Subcutaneous abdominal adipose tissue (tissue), 5 donors: Measurements from ENCODE around the gene BTBD17.
A peak's percentile ranks its signal among the peaks of the same experiment; 100 is the strongest.

Experiments
- H3K27ac ChIP-seq: one replicate; pipeline ENCODE4 v1.7.0; 2013; ENCODE audit warnings: low read depth, mild to moderate bottlenecking, inconsistent platforms, low read length, moderate library complexity
- H3K27me3 ChIP-seq, 5 donors: one replicate each; pipeline ENCODE4 v1.7.0; 2013; ENCODE audit warnings: low read length in 5 of 5, inconsistent platforms in 1 of 5; ENCODE audit not compliant: control insufficient read depth in 5 of 5, insufficient read depth in 4 of 5
- H3K36me3 ChIP-seq, 5 donors: one replicate each; pipeline ENCODE4 v1.7.0; 2013; ENCODE audit warnings: low read length in 5 of 5; ENCODE audit not compliant: control insufficient read depth in 5 of 5, insufficient read depth in 5 of 5
- H3K4me1 ChIP-seq, 5 donors: one replicate each; pipeline ENCODE4 v1.7.0; 2013; ENCODE audit warnings: low read length in 5 of 5, mild to moderate bottlenecking in 3 of 5, moderate library complexity in 1 of 5; ENCODE audit not compliant: control insufficient read depth in 5 of 5, insufficient read depth in 5 of 5
- H3K4me3 ChIP-seq, 5 donors: one replicate each; pipeline ENCODE4 v1.7.0; 2013; ENCODE audit warnings: low read length in 5 of 5, low read depth in 1 of 5
- H3K9ac ChIP-seq, 5 donors: one replicate each; pipeline ENCODE4 v1.7.0; 2013; ENCODE audit warnings: low read length in 5 of 5, mild to moderate bottlenecking in 4 of 5, moderate library complexity in 3 of 5
- H3K9me3 ChIP-seq, 5 donors: one replicate each; pipeline ENCODE4 v1.7.0; 2013; ENCODE audit warnings: low read length in 5 of 5; ENCODE audit not compliant: control insufficient read depth in 5 of 5
- donor health status: healthy.
- donor health status: healthy.
- donor health status: healthy.
- donor health status: healthy.
- donor health status: healthy.

BTBD17 gene

GRCh38 chr17:74360899-74361229, 804 bp downstream of the BTBD17 start:
- Histone ChIP-seq H3K27me3 (peaks cover 51 to 67% (median 62%) of the 10 kb centered on the region in 5 donors), H3K4me3 (no peak overlapping the region), H3K9ac (no peak overlapping the region), H3K4me1 (peaks cover 0 to 13% (median 12%) of the 10 kb centered on the region in 5 donors), H3K9me3 (no peaks in the 10 kb centered on the region), H3K27ac (no peak overlapping the region), H3K36me3 (no peaks in the 10 kb centered on the region)

DNA sequence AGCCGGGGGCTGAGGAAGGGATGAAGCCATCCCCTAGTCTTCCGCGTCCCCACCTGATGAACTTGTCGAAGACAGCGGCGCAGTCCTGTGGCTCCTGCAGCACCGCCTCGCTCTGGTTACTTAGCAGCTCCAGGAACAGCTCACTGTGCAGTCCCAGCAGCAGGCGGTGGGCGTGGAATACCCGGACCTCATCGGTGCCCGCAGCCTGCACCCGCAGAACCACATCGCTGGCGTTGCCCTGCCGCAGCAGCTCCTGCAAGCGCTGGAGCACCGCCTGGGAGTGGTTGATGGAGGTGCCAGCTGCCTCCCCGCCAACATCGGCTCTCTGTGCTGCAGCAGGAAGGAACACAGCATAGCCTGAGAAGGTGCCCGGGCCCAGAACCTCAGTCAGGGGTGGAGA, 1.8 kb downstream of the BTBD17 start:
- Histone ChIP-seq H3K4me3 (no peak overlapping the region), H3K36me3 (no peaks in the 10 kb centered on the region), H3K4me1 (peaks cover 0 to 13% (median 12%) of the 10 kb centered on the region in 5 donors), H3K27me3 (peaks cover 55 to 77% (median 66%) of the 10 kb centered on the region in 5 donors), H3K9ac (no peak overlapping the region), H3K9me3 (no peaks in the 10 kb centered on the region), H3K27ac (no peak overlapping the region)

DNA sequence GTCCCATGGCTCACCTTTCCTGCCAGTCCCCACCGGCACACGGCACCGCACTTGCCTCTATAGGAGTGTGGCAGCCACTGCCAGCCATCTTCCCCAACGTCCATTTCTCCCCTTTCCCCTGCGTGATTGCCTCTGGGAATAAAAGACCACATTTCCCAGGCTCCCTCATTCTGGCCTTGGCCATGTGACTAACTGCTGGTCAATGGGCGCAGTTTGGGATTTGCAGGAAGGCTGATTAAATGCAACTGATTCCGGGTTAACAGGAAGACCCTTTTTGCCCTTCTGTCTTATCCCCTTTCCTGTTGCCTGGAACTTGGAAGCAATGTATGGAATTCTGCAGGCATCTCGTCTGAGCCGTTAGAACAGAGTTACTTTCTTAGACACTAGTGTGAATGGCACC, 3.0 kb downstream of the BTBD17 start:
- H3K9me3 ChIP-seq, result no peaks in the 10 kb centered on the region
- H3K36me3 ChIP-seq, result no peaks in the 10 kb centered on the region
- no peak overlapping the region for H3K9ac ChIP-seq
- H3K27me3 ChIP-seq, result peaks cover 67 to 89% (median 77%) of the 10 kb centered on the region in 5 donors
- H3K4me3 ChIP-seq, result no peak overlapping the region
- H3K4me1 ChIP-seq, result peaks cover 0 to 13% (median 12%) of the 10 kb centered on the region in 5 donors
- no peak overlapping the region for H3K27ac ChIP-seq

DNA sequence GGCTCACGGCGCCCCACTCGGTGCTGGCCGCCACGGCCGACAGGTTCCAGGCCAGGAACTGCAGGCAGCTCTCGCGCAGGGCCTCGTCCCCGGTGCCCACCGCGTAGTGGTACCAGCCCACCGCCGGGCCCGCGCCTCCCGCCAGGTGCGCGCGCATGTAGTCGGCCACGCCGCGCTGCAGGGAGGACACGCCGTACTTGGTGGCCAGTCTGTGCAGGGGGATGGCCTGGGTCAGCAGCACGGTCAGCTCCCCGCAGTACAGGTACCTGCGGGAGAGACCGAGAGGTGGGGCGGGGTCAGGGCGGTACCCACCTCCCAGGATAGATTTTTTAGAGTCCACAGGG, 4.2 kb downstream of the BTBD17 start:
- H3K4me3 ChIP-seq, result peak overlapping the region in 3 of 5 donors; percentile 21 to 45 (median 22)
- no peak overlapping the region for H3K9ac ChIP-seq
- no peak overlapping the region for H3K27ac ChIP-seq
- peaks cover 75 to 93% (median 83%) of the 10 kb centered on the region in 5 donors for H3K27me3 ChIP-seq
- peaks cover 0 to 13% (median 12%) of the 10 kb centered on the region in 5 donors for H3K4me1 ChIP-seq
- H3K36me3 ChIP-seq, result no peaks in the 10 kb centered on the region
- no peaks in the 10 kb centered on the region for H3K9me3 ChIP-seq

GRCh38 chr17:74356646-74357465, 4.8 kb downstream of the BTBD17 start:
- Histone ChIP-seq H3K4me1 (peaks cover 0 to 13% (median 12%) of the 10 kb centered on the region in 5 donors), H3K36me3 (no peaks in the 10 kb centered on the region), H3K9me3 (no peaks in the 10 kb centered on the region), H3K27ac (no peak overlapping the region), H3K9ac (no peak overlapping the region), H3K27me3 (peaks cover 77 to 93% (median 83%) of the 10 kb centered on the region in 5 donors), H3K4me3 (peak overlapping the region in 3 of 5 donors; percentile 21 to 45 (median 22))

DNA sequence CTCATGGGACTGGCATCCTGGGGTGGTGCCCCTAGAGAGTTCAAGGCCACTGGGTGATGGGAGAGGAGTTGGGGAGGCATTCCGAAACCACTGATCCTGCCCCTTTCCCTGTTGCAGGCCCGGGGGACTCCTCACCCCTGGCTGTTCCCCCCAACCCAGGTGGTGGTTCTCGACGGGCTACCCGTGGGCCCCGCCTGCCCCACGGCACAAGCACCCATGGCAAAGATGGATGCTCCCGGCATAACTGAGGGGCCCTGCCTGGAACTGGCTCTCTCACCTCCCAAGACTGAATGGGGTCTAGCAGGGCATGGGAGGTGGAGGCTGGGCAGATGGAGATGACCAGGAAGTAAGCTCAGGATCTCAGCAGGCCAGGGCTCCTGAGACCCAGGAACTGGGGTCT, 6.6 kb downstream of the BTBD17 start:
- Histone ChIP-seq H3K27me3 (peaks cover 68 to 82% (median 79%) of the 10 kb centered on the region in 5 donors), H3K27ac (no peak overlapping the region), H3K4me3 (no peak overlapping the region), H3K36me3 (no peaks in the 10 kb centered on the region), H3K9me3 (no peaks in the 10 kb centered on the region), H3K4me1 (peaks cover 0 to 12% (median 8%) of the 10 kb centered on the region in 5 donors), H3K9ac (no peak overlapping the region)

- Histone ChIP-seq H3K27me3 (peaks cover 63 to 77% (median 76%) of the 10 kb centered on the region in 5 donors), H3K27ac (no peak overlapping the region), H3K4me3 (no peak overlapping the region), H3K9ac (no peak overlapping the region), H3K4me1 (peaks cover 0 to 12% (median 8%) of the 10 kb centered on the region in 5 donors), H3K36me3 (no peaks in the 10 kb centered on the region), H3K9me3 (no peaks in the 10 kb centered on the region)
Observed at GRCh38 chr17:74354561-74354960, 7.1 kb downstream of the BTBD17 start.

DNA sequence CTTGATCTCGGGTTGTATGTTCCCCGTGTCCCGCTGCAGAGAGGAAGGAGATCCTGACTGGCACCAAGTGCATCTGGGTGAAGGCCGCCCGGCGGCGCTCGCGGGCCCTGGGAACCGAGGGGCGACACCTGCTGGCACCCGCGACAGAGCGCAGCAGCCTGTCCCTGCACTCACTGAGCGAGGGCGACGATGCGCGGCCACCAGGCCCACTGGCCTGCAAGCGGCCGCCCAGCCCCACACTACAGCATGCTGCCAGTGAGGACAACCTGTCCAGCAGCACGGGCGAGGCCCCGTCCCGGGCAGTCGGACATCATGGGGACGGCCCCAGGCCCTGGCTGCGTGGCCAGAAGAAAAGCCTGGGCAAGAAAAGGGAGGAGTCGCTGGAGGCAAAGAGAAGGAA, 7.5 kb downstream of the BTBD17 start:
- no peak overlapping the region for H3K4me3 ChIP-seq
- H3K27ac ChIP-seq, result no peak overlapping the region
- H3K9me3 ChIP-seq, result no peaks in the 10 kb centered on the region
- H3K36me3 ChIP-seq, result no peaks in the 10 kb centered on the region
- peaks cover 0 to 12% (median 8%) of the 10 kb centered on the region in 5 donors for H3K4me1 ChIP-seq
- H3K9ac ChIP-seq, result no peak overlapping the region
- H3K27me3 ChIP-seq, result peaks cover 65 to 78% (median 77%) of the 10 kb centered on the region in 5 donors

GRCh38 chr17:74353446-74354060, 8.1 kb downstream of the BTBD17 start:
- H3K27me3 ChIP-seq, result peaks cover 66 to 80% (median 76%) of the 10 kb centered on the region in 5 donors
- peaks cover 0 to 12% (median 8%) of the 10 kb centered on the region in 5 donors for H3K4me1 ChIP-seq
- no peak overlapping the region for H3K9ac ChIP-seq
- H3K9me3 ChIP-seq, result no peaks in the 10 kb centered on the region
- no peak overlapping the region for H3K27ac ChIP-seq
- no peaks in the 10 kb centered on the region for H3K36me3 ChIP-seq
- no peak overlapping the region for H3K4me3 ChIP-seq

DNA sequence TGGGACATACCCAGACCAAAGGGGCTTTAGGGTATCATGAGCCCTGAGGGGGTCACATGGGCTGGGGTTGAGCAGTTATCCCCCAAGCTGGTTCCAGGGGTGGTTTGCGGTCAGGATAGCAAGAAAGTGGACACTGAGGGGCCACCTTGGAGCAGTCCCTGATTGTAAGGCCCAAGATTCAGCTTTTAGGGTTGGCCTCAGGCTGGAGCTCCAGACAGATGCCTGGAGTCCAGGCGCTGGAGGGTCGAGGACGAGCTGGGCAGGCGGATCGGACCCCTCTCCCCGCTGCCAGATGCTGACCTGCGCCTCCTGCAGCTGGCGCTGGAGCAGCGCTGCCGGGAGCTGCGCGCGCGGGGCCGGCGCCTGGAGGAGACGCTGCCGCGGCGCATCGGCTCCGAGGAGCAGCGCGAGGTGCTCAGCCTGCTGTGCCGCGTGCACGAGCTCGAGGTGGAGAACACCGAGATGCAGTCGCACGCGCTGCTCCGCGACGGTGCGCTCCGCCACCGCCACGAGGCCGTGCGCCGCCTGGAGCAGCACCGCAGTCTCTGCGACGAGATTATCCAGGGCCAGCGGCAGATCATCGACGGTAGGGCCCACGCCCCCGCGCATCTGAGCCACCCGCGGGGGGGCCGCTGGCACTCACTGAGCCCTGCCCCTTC, 10.0 kb downstream of the BTBD17 start:
- Histone ChIP-seq H3K27me3 (peaks cover 54 to 69% (median 63%) of the 10 kb centered on the region in 5 donors), H3K4me1 (peaks cover 0 to 3% (median 0%) of the 10 kb centered on the region in 5 donors), H3K36me3 (no peaks in the 10 kb centered on the region), H3K9me3 (no peaks in the 10 kb centered on the region), H3K9ac (no peak overlapping the region), H3K4me3 (no peak overlapping the region), H3K27ac (no peak overlapping the region)
